Stimulated activated naive CD4-positive, alpha-beta T cell treated with Interleukin-2 at 50 U/mL for 16 hours (primary cell): ENCODE measurements around the gene ANKAR.
"Not testable (repeated sequence)": the region's sequence is repeated elsewhere in the genome, so short reads cannot be mapped to it uniquely, and the experiment has no call there.

Experiments
- DNase-seq: peaks from one replicate; lab custom pipeline; 2025; lab: John Stamatoyannopoulos, UW

The ANKAR gene

DNA sequence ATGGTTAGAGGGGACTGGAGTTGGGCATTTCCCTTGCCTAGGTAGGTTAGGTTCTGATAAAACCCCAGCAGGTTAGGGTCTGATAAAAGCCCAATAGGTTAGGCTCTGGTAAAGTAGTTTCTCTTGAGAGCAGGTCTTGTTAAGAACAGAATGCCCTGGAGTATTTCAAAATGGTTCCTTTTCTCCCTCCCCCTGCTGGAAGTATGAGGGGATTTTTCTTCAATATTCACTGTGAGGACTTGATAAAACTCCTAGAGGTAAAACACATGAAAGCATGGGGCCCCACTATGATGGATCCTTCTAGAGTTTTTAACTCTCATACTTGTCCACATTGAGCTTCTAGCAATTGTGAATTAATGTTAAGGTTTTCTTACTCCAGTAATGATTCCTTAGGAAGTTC, 27.6 kb downstream of the ANKAR start:
- DNase-seq = no peak

GRCh38 chr2:189709501-189710221, 35.2 kb downstream of the ANKAR start:
- no peak for DNase-seq

- not testable (repeated sequence) for DNase-seq
These were observed 43.1 kb downstream of the ANKAR start for GRCh38 chr2:189717593-189717992.

GRCh38 chr2:189719571-189719970, 45.1 kb downstream of the ANKAR start:
- DNase-seq = no peak

GRCh38 chr2:189723192-189723591, 48.7 kb downstream of the ANKAR start:
- DNase-seq = no peak
